Keratinocyte (primary cell): ENCODE results near the gene TCF7. TPM values are rescaled to one million over a fixed set of nuclear protein-coding genes. Genes with fewer than 3 reads are reported as not detected.

Source experiments
- DNase-seq: peaks from one replicate; pipeline ENCODE4 v3.0.0-alpha.2; 2011; ENCODE audit warnings: low read depth, missing footprints, low spot score
- FAIRE-seq: peaks from 2 replicates; lab custom pipeline; 2011; peaks lifted over from hg19 to GRCh38; lab: Jason Lieb, UNC
- H2AFZ ChIP-seq: 2 replicates; pipeline ENCODE4 v1.6.0; 2012; ENCODE audit warnings: low read length, control low read depth, inconsistent platforms; ENCODE audit not compliant: control insufficient read depth
- H3K27ac ChIP-seq: 2 replicates; pipeline ENCODE4 v1.5.1; 2011; ENCODE audit warnings: low read length; ENCODE audit not compliant: control insufficient read depth, insufficient read depth
- H3K27me3 ChIP-seq: 3 replicates; pipeline ENCODE4 v1.6.0; 2011; ENCODE audit warnings: low read length; ENCODE audit not compliant: control insufficient read depth, insufficient read depth; ENCODE audit errors: extremely low read depth
- H3K36me3 ChIP-seq, 2 experiments: 2 replicates in 1 of 2; 3 replicates in 1 of 2; pipeline ENCODE4 v1.5.1; 2011; ENCODE audit warnings: low read length in 2 of 2, mild to moderate bottlenecking in 1 of 2; ENCODE audit not compliant: control insufficient read depth in 2 of 2, insufficient read depth in 2 of 2; ENCODE audit errors: extremely low read depth in 1 of 2
- H3K4me1 ChIP-seq: 3 replicates; pipeline ENCODE4 v1.5.1; 2011; ENCODE audit warnings: low read length; ENCODE audit not compliant: control insufficient read depth, insufficient read depth; ENCODE audit errors: extremely low read depth
- H3K4me2 ChIP-seq: 3 replicates; pipeline ENCODE4 v1.6.0; 2011; ENCODE audit warnings: low read depth, low read length; ENCODE audit not compliant: control insufficient read depth, insufficient read depth; ENCODE audit errors: extremely low read depth
- H3K4me3 ChIP-seq, 3 experiments: fragments of 200-600 bp in 1 of 3; sonication (generic) in 1 of 3; 2 replicates in 2 of 3; 3 replicates in 1 of 3; pipeline ENCODE4 v1.5.1; 2011 to 2016; ENCODE audit warnings: low read length in 3 of 3, mild to moderate bottlenecking in 3 of 3, control low read depth in 2 of 3, inconsistent platforms in 1 of 3, low read depth in 1 of 3, mixed read lengths in 1 of 3, mixed run types in 1 of 3, moderate library complexity in 1 of 3; ENCODE audit not compliant: control insufficient read depth in 2 of 3, insufficient read depth in 2 of 3; ENCODE audit errors: extremely low read depth in 1 of 3
- H3K79me2 ChIP-seq: 2 replicates; pipeline ENCODE4 v1.6.0; 2012; ENCODE audit warnings: low read length; ENCODE audit not compliant: control insufficient read depth, insufficient read depth
- H3K9ac ChIP-seq: 3 replicates; pipeline ENCODE4 v1.6.0; 2011; ENCODE audit warnings: low read length; ENCODE audit not compliant: control insufficient read depth, insufficient read depth; ENCODE audit errors: extremely low read depth
- H3K9me1 ChIP-seq: 3 replicates; pipeline ENCODE4 v1.6.0; 2011; ENCODE audit warnings: low read length; ENCODE audit not compliant: control insufficient read depth, insufficient read depth; ENCODE audit errors: extremely low read depth
- H3K9me3 ChIP-seq: 2 replicates; pipeline ENCODE4 v1.5.1; 2012; ENCODE audit warnings: low read depth, low read length; ENCODE audit not compliant: control insufficient read depth
- H4K20me1 ChIP-seq: 3 replicates; pipeline ENCODE4 v1.6.0; 2011; ENCODE audit warnings: low read length; ENCODE audit not compliant: control insufficient read depth, insufficient read depth; ENCODE audit errors: extremely low read depth
- EZH2 ChIP-seq: IDR thresholded peaks from one replicate; pipeline ENCODE4 v1.6.1; 2012; ENCODE audit warnings: inconsistent platforms, mild to moderate bottlenecking, low read length, moderate library complexity
- dilution Hi-C: fragments of 300-500 bp; cut with MboI; formaldehyde crosslinking; loops from one replicate; pipeline ENCODE4 v1.7.0; 2020; ENCODE audit warnings: low sequenced_read_pairs; ENCODE audit not compliant: extremely low pct_ligation_motif_present
- polyA plus RNA-seq, 5 experiments: library from polyadenylated mRNA; depleted of rRNA in 3 of 5; stranded (reverse) in 3 of 5; stranded (forward) in 1 of 5; unstranded in 1 of 5; fragments of >200 nt; gene quantifications; 1 replicate in 1 of 5; 2 replicates in 3 of 5; 3 replicates in 1 of 5; pipeline versions ENCODE4 v1.2.1 to v1.2.3, GENCODE V29; 2011 to 2012; ENCODE audit warnings: missing spikeins in 2 of 5, low read depth in 1 of 5, low replicate concordance in 1 of 5
- TF ChIP-seq, protein P1 (sequence below), 3 experiments: IDR thresholded peaks in 1 of 3; conservative IDR thresholded peaks in 1 of 3; optimal IDR thresholded peaks in 1 of 3; 2 replicates in 2 of 3; 3 replicates in 1 of 3; pipeline versions ENCODE3 to v1.5.1; 2011; ENCODE audit warnings: low read length in 3 of 3, mild to moderate bottlenecking in 3 of 3, moderate library complexity in 2 of 3, control low read depth in 1 of 3, inconsistent platforms in 1 of 3; ENCODE audit not compliant: insufficient read depth in 2 of 3; ENCODE audit errors: extremely low read depth in 1 of 3

Gene TCF7
- polyA plus RNA-seq, 1 donor (not counting 4 experiments of a cell fraction or from before 2014, with no cell fraction given): 0.84 TPM

- Histone ChIP-seq H4K20me1 (peaks cover 49% of the 10 kb centered on the region), H3K27ac (no peak overlapping the region), H3K9ac (no peak overlapping the region), H3K4me3 (no peak overlapping the region), H3K9me3 (no peaks in the 10 kb centered on the region), H3K4me2 (no peak overlapping the region), H3K79me2 (peaks cover 4% of the 10 kb centered on the region), H3K36me3 (peaks cover 29 to 32% of the 10 kb centered on the region in 2 experiments), H3K9me1 (peaks cover 5% of the 10 kb centered on the region), H3K4me1 (peaks cover 24% of the 10 kb centered on the region), H2AFZ (no peak overlapping the region), H3K27me3 (no peaks in the 10 kb centered on the region)
- dilution Hi-C loops: no loop called here
- TF ChIP-seq, protein P1, sequence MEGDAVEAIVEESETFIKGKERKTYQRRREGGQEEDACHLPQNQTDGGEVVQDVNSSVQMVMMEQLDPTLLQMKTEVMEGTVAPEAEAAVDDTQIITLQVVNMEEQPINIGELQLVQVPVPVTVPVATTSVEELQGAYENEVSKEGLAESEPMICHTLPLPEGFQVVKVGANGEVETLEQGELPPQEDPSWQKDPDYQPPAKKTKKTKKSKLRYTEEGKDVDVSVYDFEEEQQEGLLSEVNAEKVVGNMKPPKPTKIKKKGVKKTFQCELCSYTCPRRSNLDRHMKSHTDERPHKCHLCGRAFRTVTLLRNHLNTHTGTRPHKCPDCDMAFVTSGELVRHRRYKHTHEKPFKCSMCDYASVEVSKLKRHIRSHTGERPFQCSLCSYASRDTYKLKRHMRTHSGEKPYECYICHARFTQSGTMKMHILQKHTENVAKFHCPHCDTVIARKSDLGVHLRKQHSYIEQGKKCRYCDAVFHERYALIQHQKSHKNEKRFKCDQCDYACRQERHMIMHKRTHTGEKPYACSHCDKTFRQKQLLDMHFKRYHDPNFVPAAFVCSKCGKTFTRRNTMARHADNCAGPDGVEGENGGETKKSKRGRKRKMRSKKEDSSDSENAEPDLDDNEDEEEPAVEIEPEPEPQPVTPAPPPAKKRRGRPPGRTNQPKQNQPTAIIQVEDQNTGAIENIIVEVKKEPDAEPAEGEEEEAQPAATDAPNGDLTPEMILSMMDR (optimal IDR thresholded peaks at IDR 0.05 in 1 of 3, IDR thresholded peaks at IDR 0.05 in 1 of 3, conservative IDR thresholded peaks at IDR 0.05 in 1 of 3; ENCODE audit: extremely low read depth in 1 of 3, insufficient read depth in 2 of 3, low read length in 3 of 3): no peak
- TF ChIP-seq EZH2: no peak
- FAIRE-seq: no peak
- DNase-seq: no peak
Observed at GRCh38 chr5:134142052-134142451, 27.6 kb downstream of the TCF7 start.

GRCh38 chr5:134142806-134143205, 28.3 kb downstream of the TCF7 start:
- Histone ChIP-seq H3K27ac (no peak overlapping the region), H3K4me1 (peaks cover 23% of the 10 kb centered on the region), H3K9ac (no peak overlapping the region), H3K9me3 (no peaks in the 10 kb centered on the region), H3K79me2 (peaks cover 4% of the 10 kb centered on the region), H3K27me3 (no peaks in the 10 kb centered on the region), H3K4me3 (no peak overlapping the region), H4K20me1 (peaks cover 45% of the 10 kb centered on the region), H3K9me1 (peaks cover 1% of the 10 kb centered on the region), H3K4me2 (no peak overlapping the region), H2AFZ (no peak overlapping the region), H3K36me3 (peaks cover 29 to 33% of the 10 kb centered on the region in 2 experiments)
- DNase-seq: no peak
- TF ChIP-seq, protein P1 (optimal IDR thresholded peaks at IDR 0.05 in 1 of 3, IDR thresholded peaks at IDR 0.05 in 1 of 3, conservative IDR thresholded peaks at IDR 0.05 in 1 of 3; ENCODE audit: extremely low read depth in 1 of 3, insufficient read depth in 2 of 3, low read length in 3 of 3): no peak
- no peak for TF ChIP-seq EZH2
- no peak for FAIRE-seq
- dilution Hi-C loops: no loop called here
